Keratinocyte (primary cell): ENCODE data around the gene TMEM132D.

Experiments
- CTCF ChIP-seq, 3 experiments: IDR thresholded peaks in 1 of 3; conservative IDR thresholded peaks in 1 of 3; optimal IDR thresholded peaks in 1 of 3; 2 replicates in 2 of 3; 3 replicates in 1 of 3; pipeline versions ENCODE3 to v1.5.1; 2011; ENCODE audit warnings: low read length in 3 of 3, mild to moderate bottlenecking in 3 of 3, moderate library complexity in 2 of 3, control low read depth in 1 of 3, inconsistent platforms in 1 of 3; ENCODE audit not compliant: insufficient read depth in 2 of 3; ENCODE audit errors: extremely low read depth in 1 of 3
- EZH2 ChIP-seq: IDR thresholded peaks from one replicate; pipeline ENCODE4 v1.6.1; 2012; ENCODE audit warnings: inconsistent platforms, mild to moderate bottlenecking, low read length, moderate library complexity

GRCh38 chr12:129215556-129215955 is 688.3 kb downstream of the TMEM132D start:
- TF ChIP-seq CTCF (optimal IDR thresholded peaks at IDR 0.05 in 1 of 3, IDR thresholded peaks at IDR 0.05 in 1 of 3, conservative IDR thresholded peaks at IDR 0.05 in 1 of 3; ENCODE audit: extremely low read depth in 1 of 3, insufficient read depth in 2 of 3, low read length in 3 of 3) (no peak), EZH2 (no peak)
